ENCODE data around the gene APPBP2. TPM values are rescaled to one million over a fixed set of nuclear protein-coding genes. Genes with fewer than 3 reads are reported as not detected.
"Not testable (repeated sequence)": the region's sequence is repeated elsewhere in the genome, so short reads cannot be mapped to it uniquely, and the experiment has no call there.

The APPBP2 gene
- polyA plus RNA-seq, 1 donor, result 30.5 TPM

DNA sequence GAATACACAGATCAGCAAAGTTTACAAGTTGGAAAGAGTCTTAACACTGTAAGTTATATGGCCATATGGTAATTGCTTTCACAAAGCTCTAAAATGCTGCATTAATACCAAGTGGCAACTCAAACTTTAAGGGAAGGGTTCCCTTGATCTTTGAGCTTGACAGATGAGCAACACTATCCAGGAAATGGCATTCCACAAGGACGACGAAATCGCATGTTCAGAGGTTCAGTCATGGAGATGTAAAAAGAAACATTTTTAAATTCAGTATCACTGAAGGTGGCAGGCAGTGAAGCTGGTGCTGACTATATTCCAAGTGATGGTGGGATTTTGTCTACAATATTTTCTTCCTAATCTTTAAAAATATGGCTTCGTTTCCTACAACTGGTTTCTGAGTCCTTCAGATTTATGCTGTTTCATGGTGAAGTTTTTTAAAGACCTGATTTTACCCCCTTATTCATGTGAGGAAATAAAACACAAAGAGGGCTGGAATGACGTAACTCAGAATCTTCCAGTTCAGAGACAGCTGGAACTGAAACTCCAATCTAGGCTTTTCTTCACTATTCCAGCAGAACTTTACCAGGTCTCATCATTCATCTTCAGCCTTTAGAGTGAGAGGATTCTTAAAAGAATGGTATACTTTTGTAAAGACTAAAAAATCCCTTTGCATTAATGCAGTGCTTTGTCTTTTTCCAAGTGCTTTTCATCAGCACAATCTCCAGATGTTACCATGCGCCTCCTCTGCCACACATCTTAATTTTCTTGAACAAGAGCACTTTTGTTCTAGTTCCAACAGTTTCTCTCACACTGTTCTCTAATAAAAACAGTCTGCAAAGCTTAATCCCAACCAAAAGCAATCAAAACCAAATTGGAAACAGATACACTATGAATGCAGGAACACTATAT, 83.5 kb downstream of the APPBP2 start:
- 69% methylated on average over 5 of the region's 6 CpGs for WGBS (ENCODE audit: insufficient coverage, low lambda C conversion rate)
- Histone ChIP-seq H3K27me3 (ENCODE audit: control insufficient read depth, insufficient read depth, low read length) (no peaks in the 10 kb centered on the region), H3K36me3 (ENCODE audit: control insufficient read depth, insufficient read depth, low read length) (peaks cover 17% of the 10 kb centered on the region), H3K27ac (ENCODE audit: low read length) (no peak overlapping the region), H3K4me3 (ENCODE audit: low read length) (no peak overlapping the region), H3K4me1 (ENCODE audit: control insufficient read depth, insufficient read depth, low read length) (no peaks in the 10 kb centered on the region), H3K9me3 (ENCODE audit: control insufficient read depth, low read depth, low read length) (no peaks in the 10 kb centered on the region)
- DNase-seq, result no peak

DNA sequence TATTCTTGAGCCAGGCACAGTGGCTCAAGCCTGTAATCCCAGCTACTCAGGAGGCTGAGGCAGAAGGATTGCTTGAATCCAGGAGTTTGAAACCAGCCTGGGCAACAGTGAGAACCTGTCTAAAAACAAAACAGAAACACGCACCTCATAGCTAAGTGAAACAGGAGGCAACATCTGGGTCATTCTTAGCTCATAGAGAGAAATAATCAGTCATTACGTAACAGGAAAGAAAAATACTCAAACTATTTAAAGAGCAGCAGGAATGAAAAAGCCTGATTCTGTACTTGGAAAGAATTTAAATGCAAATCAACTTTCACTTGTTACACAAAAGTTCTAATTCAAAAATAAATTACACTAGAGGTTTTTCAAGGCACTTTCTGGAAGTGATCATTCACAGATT, 86.5 kb downstream of the APPBP2 start:
- H3K9me3 ChIP-seq (ENCODE audit: control insufficient read depth, low read depth, low read length), result no peaks in the 10 kb centered on the region
- WGBS (ENCODE audit: insufficient coverage, low lambda C conversion rate), result 75% methylated on average over 2 of the region's 2 CpGs
- H3K4me3 ChIP-seq (ENCODE audit: low read length), result no peak overlapping the region
- H3K27me3 ChIP-seq (ENCODE audit: control insufficient read depth, insufficient read depth, low read length), result no peaks in the 10 kb centered on the region
- no peak overlapping the region for H3K27ac ChIP-seq (ENCODE audit: low read length)
- H3K36me3 ChIP-seq (ENCODE audit: control insufficient read depth, insufficient read depth, low read length), result peaks cover 1% of the 10 kb centered on the region
- DNase-seq, result no peak
- no peaks in the 10 kb centered on the region for H3K4me1 ChIP-seq (ENCODE audit: control insufficient read depth, insufficient read depth, low read length)

DNA sequence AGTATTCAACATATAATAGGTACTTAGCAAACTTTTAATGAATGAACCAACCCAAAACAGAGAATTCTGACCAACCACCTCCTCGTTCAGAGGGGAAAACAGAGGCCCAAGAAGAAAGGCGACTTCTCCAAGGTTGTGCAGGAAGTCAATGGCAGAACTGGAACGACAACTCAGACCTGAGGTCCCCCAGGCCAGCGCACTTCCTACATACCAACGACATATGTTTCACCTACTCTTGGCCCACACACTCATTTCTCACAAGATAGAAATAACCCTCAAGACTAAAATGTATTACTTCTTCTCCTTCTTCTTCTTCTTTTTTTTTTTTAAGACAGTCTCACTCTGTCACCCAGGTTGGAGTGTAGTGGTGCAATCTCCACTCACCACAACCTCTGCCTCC, 89.4 kb downstream of the APPBP2 start:
- no peak overlapping the region for H3K4me3 ChIP-seq (ENCODE audit: low read length)
- WGBS (ENCODE audit: insufficient coverage, low lambda C conversion rate), result no CpG with 5 or more reads among the region's 5 CpGs
- no peak for DNase-seq
- H3K36me3 ChIP-seq (ENCODE audit: control insufficient read depth, insufficient read depth, low read length), result no peaks in the 10 kb centered on the region
- no peaks in the 10 kb centered on the region for H3K4me1 ChIP-seq (ENCODE audit: control insufficient read depth, insufficient read depth, low read length)
- no peaks in the 10 kb centered on the region for H3K9me3 ChIP-seq (ENCODE audit: control insufficient read depth, low read depth, low read length)
- H3K27me3 ChIP-seq (ENCODE audit: control insufficient read depth, insufficient read depth, low read length), result no peaks in the 10 kb centered on the region
- H3K27ac ChIP-seq (ENCODE audit: low read length), result no peak overlapping the region

DNA sequence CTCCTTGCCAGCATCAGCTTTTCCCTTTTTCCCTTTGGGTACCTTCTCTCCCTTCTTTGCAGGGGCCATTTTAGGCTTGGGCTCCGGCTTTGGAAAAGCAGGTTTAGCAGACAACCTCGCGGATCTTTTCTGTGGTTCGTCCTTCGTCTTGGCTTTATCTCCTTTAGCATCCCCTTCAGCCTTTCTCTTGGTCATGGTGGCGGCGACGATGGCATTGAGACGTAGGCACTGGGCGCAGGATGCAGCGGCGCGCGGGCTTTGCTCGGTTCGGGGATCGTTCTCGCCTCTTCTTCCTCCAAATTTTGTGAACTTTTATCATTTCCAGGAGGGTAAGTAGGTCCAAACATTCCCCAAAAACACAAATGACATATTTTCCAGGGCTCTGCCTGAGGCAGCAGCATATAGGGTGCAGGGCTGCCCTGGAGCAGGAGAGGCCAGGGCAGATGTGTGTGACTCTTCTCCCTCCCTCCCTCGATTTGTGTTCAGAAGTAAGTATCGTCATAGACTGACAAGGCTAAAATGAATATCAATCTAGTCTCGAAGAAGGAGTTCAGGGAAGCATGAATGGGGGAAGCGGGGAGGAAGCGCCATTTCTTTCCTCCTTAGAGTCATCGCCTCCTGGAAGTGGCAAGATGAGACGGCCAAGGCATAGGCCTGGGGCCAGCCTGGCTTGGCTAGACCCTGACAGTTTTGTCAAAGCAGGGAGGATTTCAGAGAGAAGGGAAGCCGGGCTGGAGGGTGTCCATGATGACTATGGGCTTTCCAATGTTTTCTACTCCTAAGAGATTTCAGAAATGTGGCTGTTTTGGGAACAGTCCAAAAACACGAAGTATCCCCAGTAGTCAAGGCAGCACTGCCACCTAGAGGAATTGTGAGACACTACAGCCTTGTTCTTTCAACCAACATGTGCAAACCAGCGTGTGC, 90.5 kb downstream of the APPBP2 start:
- Histone ChIP-seq H3K9me3 (ENCODE audit: control insufficient read depth, low read depth, low read length) (no peaks in the 10 kb centered on the region), H3K36me3 (ENCODE audit: control insufficient read depth, insufficient read depth, low read length) (no peaks in the 10 kb centered on the region), H3K27ac (ENCODE audit: low read length) (no peak overlapping the region), H3K4me3 (ENCODE audit: low read length) (no peak overlapping the region), H3K27me3 (ENCODE audit: control insufficient read depth, insufficient read depth, low read length) (no peaks in the 10 kb centered on the region), H3K4me1 (ENCODE audit: control insufficient read depth, insufficient read depth, low read length) (no peaks in the 10 kb centered on the region)
- WGBS (ENCODE audit: insufficient coverage, low lambda C conversion rate), result 0% methylated on average over 1 of the region's 28 CpGs
- peak; percentile 37 to 49 for DNase-seq

DNA sequence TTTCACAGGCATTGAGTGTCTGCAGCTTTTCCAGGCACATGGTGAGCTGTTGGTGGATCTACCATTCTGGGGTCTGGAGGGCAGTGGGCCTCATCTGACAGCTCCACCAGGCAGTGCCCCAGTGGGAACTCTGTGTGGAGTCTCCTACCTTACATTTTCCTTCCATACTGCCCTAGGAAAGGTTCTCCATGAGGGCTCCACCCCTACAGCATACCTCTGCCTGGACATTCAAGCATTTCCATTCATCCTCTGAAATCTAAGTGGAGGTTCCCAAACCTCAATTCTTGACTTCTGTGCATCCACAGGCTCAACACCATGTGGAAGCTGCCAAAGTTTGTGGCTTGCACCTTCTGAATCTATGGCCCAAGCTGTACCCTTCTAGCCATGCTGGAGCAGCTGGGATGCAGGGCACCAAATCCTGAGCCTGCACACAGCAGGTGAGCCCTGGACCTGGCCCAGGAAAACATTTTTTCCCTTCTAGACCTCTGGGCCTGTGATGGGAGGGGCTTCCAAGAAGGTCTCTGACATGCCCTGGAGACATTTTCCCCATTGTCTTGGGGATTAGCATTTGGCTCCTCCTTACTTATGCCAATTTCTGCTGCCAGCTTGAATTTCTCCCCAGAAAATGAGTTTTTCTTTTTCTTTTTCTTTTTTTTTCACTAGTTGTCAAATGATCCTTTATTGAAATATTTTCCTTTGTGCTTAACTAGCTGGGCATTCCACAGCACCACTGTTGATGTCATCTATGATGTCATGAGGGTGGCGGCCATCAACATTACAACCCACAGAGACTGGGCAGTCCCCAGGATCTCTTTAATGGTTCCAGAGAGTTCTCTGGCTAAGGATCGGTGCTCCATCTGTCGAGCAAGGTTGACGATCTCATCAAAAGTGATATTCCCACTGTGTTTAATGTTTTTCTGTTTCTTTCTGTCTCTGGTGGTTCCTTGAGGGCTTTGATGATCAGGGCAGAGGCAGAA, 92.7 kb downstream of the APPBP2 start:
- not testable (repeated sequence) for DNase-seq; H3K4me1 ChIP-seq (ENCODE audit: control insufficient read depth, insufficient read depth, low read length); H3K27ac ChIP-seq (ENCODE audit: low read length); H3K9me3 ChIP-seq (ENCODE audit: control insufficient read depth, low read depth, low read length); H3K4me3 ChIP-seq (ENCODE audit: low read length); H3K36me3 ChIP-seq (ENCODE audit: control insufficient read depth, insufficient read depth, low read length); H3K27me3 ChIP-seq (ENCODE audit: control insufficient read depth, insufficient read depth, low read length)
- no CpG with 5 or more reads among the region's 4 CpGs for WGBS (ENCODE audit: insufficient coverage, low lambda C conversion rate)

DNA sequence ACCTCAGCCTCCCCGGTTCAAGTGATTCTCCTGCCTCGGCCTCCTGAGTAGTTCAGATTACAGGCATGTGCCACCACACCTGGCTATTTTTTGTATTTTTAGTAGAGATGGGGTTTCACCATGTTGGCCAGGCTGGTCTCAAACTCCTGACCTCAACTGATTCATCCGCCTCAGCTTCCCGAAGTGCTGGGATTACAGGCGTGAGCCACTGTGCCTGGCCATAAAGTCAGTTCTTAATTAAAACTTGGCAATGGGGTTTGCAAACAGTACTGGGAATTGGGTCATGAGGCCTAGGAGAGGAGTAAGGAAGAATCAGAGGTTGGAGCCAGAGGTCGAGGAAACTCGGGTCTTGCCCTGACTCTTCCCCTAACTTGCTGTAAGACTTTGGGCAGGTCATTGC, 95.5 kb downstream of the APPBP2 start:
- H3K9me3 ChIP-seq (ENCODE audit: control insufficient read depth, low read depth, low read length); H3K4me1 ChIP-seq (ENCODE audit: control insufficient read depth, insufficient read depth, low read length); H3K4me3 ChIP-seq (ENCODE audit: low read length); H3K27ac ChIP-seq (ENCODE audit: low read length); DNase-seq; H3K36me3 ChIP-seq (ENCODE audit: control insufficient read depth, insufficient read depth, low read length); H3K27me3 ChIP-seq (ENCODE audit: control insufficient read depth, insufficient read depth, low read length): not testable (repeated sequence)
- no CpG with 5 or more reads among the region's 7 CpGs for WGBS (ENCODE audit: insufficient coverage, low lambda C conversion rate)

DNA sequence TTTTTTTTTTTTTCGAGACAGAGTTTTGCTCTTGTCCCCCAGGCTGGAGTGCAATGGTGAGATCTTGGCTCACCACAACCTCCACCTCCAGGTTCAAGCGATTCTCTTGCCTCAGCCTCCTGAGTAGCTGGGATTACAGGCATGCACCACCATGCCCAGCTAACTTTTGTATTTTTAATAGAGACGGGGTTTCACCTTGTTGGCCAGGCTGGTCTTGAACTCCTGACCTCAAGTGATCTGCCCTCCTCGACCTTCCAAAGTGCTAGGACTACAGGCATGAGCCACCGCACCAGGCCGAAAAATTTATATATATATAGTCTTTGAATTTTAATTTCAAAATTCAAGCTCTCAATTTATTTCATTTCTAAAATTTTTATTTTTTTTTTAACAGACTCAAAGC, 97.6 kb downstream of the APPBP2 start:
- H3K9me3 ChIP-seq (ENCODE audit: control insufficient read depth, low read depth, low read length); H3K27me3 ChIP-seq (ENCODE audit: control insufficient read depth, insufficient read depth, low read length); H3K4me3 ChIP-seq (ENCODE audit: low read length); DNase-seq; H3K36me3 ChIP-seq (ENCODE audit: control insufficient read depth, insufficient read depth, low read length); H3K27ac ChIP-seq (ENCODE audit: low read length); H3K4me1 ChIP-seq (ENCODE audit: control insufficient read depth, insufficient read depth, low read length): not testable (repeated sequence)
- WGBS (ENCODE audit: insufficient coverage, low lambda C conversion rate), result 100% methylated on average over 2 of the region's 6 CpGs

DNA sequence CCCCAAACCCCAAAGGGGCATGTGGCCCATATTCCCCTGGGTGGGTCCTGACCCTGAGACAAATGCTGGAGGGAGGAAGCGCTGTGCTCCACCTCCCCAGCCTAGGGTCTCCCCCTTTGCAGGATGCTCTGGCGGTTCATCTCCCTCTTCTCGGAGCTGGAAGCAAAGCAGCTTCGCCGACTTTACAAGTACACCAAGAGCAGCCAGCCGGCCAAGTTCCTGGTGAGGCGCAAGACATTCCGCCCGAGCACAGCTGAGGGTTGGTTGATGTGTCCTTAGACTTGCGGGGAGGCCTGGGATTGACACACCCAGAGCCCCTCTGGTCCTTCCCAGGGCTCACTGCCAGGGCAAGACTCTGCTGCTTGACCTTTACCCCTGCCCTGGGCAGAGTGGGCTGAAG, 99.4 kb downstream of the APPBP2 start:
- no CpG with 5 or more reads among the region's 10 CpGs for WGBS (ENCODE audit: insufficient coverage, low lambda C conversion rate)
- Histone ChIP-seq H3K27ac (ENCODE audit: low read length) (no peak overlapping the region), H3K9me3 (ENCODE audit: control insufficient read depth, low read depth, low read length) (no peaks in the 10 kb centered on the region), H3K4me1 (ENCODE audit: control insufficient read depth, insufficient read depth, low read length) (peaks cover 2% of the 10 kb centered on the region), H3K27me3 (ENCODE audit: control insufficient read depth, insufficient read depth, low read length) (peaks cover 7% of the 10 kb centered on the region), H3K36me3 (ENCODE audit: control insufficient read depth, insufficient read depth, low read length) (no peaks in the 10 kb centered on the region), H3K4me3 (ENCODE audit: low read length) (no peak overlapping the region)
- DNase-seq, result no peak

DNA sequence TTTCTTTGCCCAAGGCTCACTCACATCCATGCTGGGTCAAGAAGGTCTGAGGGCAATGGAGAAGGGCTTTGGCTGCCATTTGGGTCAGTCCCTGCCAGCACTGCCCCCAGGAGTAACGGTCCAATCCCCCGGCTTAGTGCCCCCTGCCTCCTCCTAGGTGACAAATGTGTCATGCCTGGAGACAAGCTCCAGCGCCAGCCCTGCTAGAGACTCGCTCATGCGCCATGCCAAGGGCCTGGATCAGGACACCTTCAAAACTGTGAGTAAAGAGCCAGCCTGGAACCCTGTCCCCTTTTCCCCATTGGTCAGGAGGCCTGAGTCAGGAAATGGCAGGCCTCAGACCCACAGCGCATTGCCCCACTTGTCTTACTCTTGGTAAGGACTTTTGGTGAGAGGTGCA, 100.4 kb downstream of the APPBP2 start:
- WGBS (ENCODE audit: insufficient coverage, low lambda C conversion rate), result no CpG with 5 or more reads among the region's 6 CpGs
- DNase-seq, result no peak
- no peak overlapping the region for H3K27ac ChIP-seq (ENCODE audit: low read length)

DNA sequence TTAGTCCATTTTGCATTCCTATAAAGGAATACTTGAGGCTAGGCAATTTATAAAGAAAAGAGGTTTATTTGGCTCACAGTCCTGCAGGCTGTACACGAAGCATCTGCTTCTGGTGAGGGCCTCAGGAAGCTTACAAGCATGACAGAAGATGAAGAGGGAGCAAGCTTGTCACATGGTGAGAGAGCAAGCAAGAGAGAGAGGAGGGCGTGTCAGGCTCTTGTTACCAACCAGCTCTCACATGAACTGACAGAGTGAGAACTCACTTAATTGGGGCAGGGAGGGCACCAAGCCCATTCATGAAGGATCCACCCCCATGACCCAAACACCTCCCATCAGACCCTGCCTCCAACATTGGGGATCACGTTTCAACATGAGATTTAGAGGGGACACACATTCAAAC, 102.2 kb downstream of the APPBP2 start:
- DNase-seq, result no peak
- Histone ChIP-seq H3K9me3 (ENCODE audit: control insufficient read depth, low read depth, low read length) (no peaks in the 10 kb centered on the region), H3K36me3 (ENCODE audit: control insufficient read depth, insufficient read depth, low read length) (no peaks in the 10 kb centered on the region), H3K27ac (ENCODE audit: low read length) (no peak overlapping the region), H3K4me3 (ENCODE audit: low read length) (no peak overlapping the region), H3K27me3 (ENCODE audit: control insufficient read depth, insufficient read depth, low read length) (peaks cover 7% of the 10 kb centered on the region), H3K4me1 (ENCODE audit: control insufficient read depth, insufficient read depth, low read length) (peaks cover 2% of the 10 kb centered on the region)
- WGBS (ENCODE audit: insufficient coverage, low lambda C conversion rate), result no CpG with 5 or more reads among the region's 3 CpGs

More for the DNA sequence above, 100.4 kb downstream of the APPBP2 start:
- Histone ChIP-seq H3K36me3 (ENCODE audit: control insufficient read depth, insufficient read depth, low read length) (no peaks in the 10 kb centered on the region), H3K27me3 (ENCODE audit: control insufficient read depth, insufficient read depth, low read length) (peaks cover 7% of the 10 kb centered on the region), H3K4me3 (ENCODE audit: low read length) (no peak overlapping the region), H3K4me1 (ENCODE audit: control insufficient read depth, insufficient read depth, low read length) (peaks cover 2% of the 10 kb centered on the region), H3K9me3 (ENCODE audit: control insufficient read depth, low read depth, low read length) (no peaks in the 10 kb centered on the region)
